HepG2 (cell line): ENCODE data around the gene CD86. TPM values are rescaled to one million over a fixed set of nuclear protein-coding genes. Genes with fewer than 3 reads are reported as not detected.

Experiments
- ATAC-seq: fragments of 200-7000 bp; cut with Tn5 transposase; 3 replicates; pipeline ENCODE4 v1.9.1; 2020; ENCODE audit warnings: mild to moderate bottlenecking, moderate library complexity
- BruUV-seq: library from RNA; stranded (reverse); fragments of 400-500 nt; replicated peaks from 2 replicates; lab custom pipeline; 2021; lab: Mats Ljungman, UMichigan
- CTCF ChIA-PET: fragments of 300-600 bp; formaldehyde crosslinking; extraction: SDS; loops from one replicate; lab custom pipeline; 2021; ENCODE audit warnings: low total read pairs, inconsistent platforms, low intra/inter-chr PET ratio; lab: Yijun Ruan, JAX
- POLR2A ChIA-PET: fragments of 350-600 bp; sonication (Branson Sonifier 250); formaldehyde crosslinking; loops from one replicate; lab custom pipeline; 2020; ENCODE audit warnings: antibody characterized with exemption, inconsistent platforms; lab: Yijun Ruan, JAX
- DNase-seq: peaks from one replicate; pipeline ENCODE4 v3.0.0-alpha.2; 2015; ENCODE audit warnings: low spot score
- FAIRE-seq: peaks from 3 replicates; lab custom pipeline; 2011; peaks lifted over from hg19 to GRCh38; lab: Jason Lieb, UNC
- H2AFZ ChIP-seq: one replicate; pipeline ENCODE4 v1.6.1; 2011; ENCODE audit warnings: low read length, inconsistent platforms
- H3K27ac ChIP-seq: fragments of 300-600 bp; 3 replicates; pipeline ENCODE4 v1.8.0; 2011; ENCODE audit warnings: mixed run types, mild to moderate bottlenecking, mixed read lengths, low read length, inconsistent platforms; ENCODE audit not compliant: insufficient read depth; ENCODE audit errors: extremely low read length
- H3K27me3 ChIP-seq, 2 experiments: fragments of 200-600 bp in 1 of 2; 2 replicates in 1 of 2; 3 replicates in 1 of 2; pipeline versions ENCODE4 v1.6.0 to v1.8.0; 2011; ENCODE audit warnings: low read length in 2 of 2, mild to moderate bottlenecking in 2 of 2, moderate library complexity in 2 of 2, inconsistent platforms in 1 of 2; ENCODE audit not compliant: insufficient read depth in 2 of 2, control insufficient read depth in 1 of 2
- H3K36me3 ChIP-seq, 2 experiments: fragments of 200-600 bp in 1 of 2; replicated peaks in 1 of 2; 2 replicates in 1 of 2; 3 replicates in 1 of 2; pipeline versions ENCODE4 v1.5.1 to v1.8.0; 2011; ENCODE audit warnings: low read length in 2 of 2, inconsistent platforms in 1 of 2; ENCODE audit not compliant: insufficient read depth in 2 of 2, control insufficient read depth in 1 of 2
- H3K4me1 ChIP-seq: 2 replicates; pipeline ENCODE4 v1.5.1; 2012; ENCODE audit warnings: low read length, inconsistent platforms; ENCODE audit not compliant: insufficient read depth
- H3K4me2 ChIP-seq: 2 replicates; pipeline ENCODE4 v1.6.0; 2011; ENCODE audit warnings: low read depth, low read length, inconsistent platforms
- H3K4me3 ChIP-seq, 3 experiments: fragments of 200-600 bp in 1 of 3; sonication (generic), shearing (Covaris generic) in 1 of 3; replicated peaks in 1 of 3; 2 replicates each; pipeline ENCODE4 v1.5.1; 2011 to 2016; ENCODE audit warnings: low read length in 3 of 3, inconsistent platforms in 2 of 3, low read depth in 2 of 3, mild to moderate bottlenecking in 2 of 3, control low read depth in 1 of 3, mixed read lengths in 1 of 3; ENCODE audit not compliant: insufficient read depth in 1 of 3
- H3K79me2 ChIP-seq: one replicate; pipeline ENCODE4 v1.6.1; 2011; ENCODE audit warnings: low read length, inconsistent platforms; ENCODE audit not compliant: insufficient read depth
- H3K9ac ChIP-seq: 2 replicates; pipeline ENCODE4 v1.6.0; 2011; ENCODE audit warnings: mild to moderate bottlenecking, low read depth, low read length, inconsistent platforms; ENCODE audit not compliant: insufficient read depth
- H3K9me3 ChIP-seq: 2 replicates; pipeline ENCODE4 v1.5.1; 2012; ENCODE audit warnings: mild to moderate bottlenecking, low read length
- H4K20me1 ChIP-seq: 2 replicates; pipeline ENCODE4 v1.6.0; 2011; ENCODE audit warnings: inconsistent platforms, mild to moderate bottlenecking, low read length, moderate library complexity; ENCODE audit not compliant: insufficient read depth
- AHR ChIP-seq: IDR thresholded peaks from 2 replicates; pipeline ENCODE4 v1.6.1; 2018; ENCODE audit warnings: missing genetic modification reagents, missing compliant biosample characterization
- EED ChIP-seq: sonication (generic); formaldehyde crosslinking; IDR thresholded peaks from 2 replicates; pipeline ENCODE4 v1.5.0; 2020; ENCODE audit warnings: mild to moderate bottlenecking, missing genetic modification reagents
- FOXJ3 ChIP-seq: sonication (generic); formaldehyde crosslinking; IDR thresholded peaks from 2 replicates; pipeline ENCODE4 v1.4.0; 2020; ENCODE audit warnings: missing genetic modification reagents, mild to moderate bottlenecking, borderline replicate concordance
- IRF2 ChIP-seq: IDR thresholded peaks from 2 replicates; pipeline ENCODE4 v1.6.1; 2018; ENCODE audit warnings: missing genetic modification reagents, missing compliant biosample characterization
- PAX8 ChIP-seq: sonication (generic); formaldehyde crosslinking; IDR thresholded peaks from 2 replicates; pipeline ENCODE4 v1.8.0; 2022; ENCODE audit warnings: mild to moderate bottlenecking, missing genetic modification reagents, borderline replicate concordance
- SMAD9 ChIP-seq: sonication (generic); formaldehyde crosslinking; IDR thresholded peaks from 2 replicates; pipeline ENCODE4 v1.5.1; 2020; ENCODE audit warnings: mild to moderate bottlenecking, missing genetic modification reagents
- SP2 ChIP-seq: sonication (generic); formaldehyde crosslinking; IDR thresholded peaks from 2 replicates; pipeline ENCODE4 v1.5.1; 2020; ENCODE audit warnings: mild to moderate bottlenecking, missing genetic modification reagents
- XBP1 ChIP-seq: sonication (generic); formaldehyde crosslinking; IDR thresholded peaks from 2 replicates; pipeline ENCODE4 v1.5.0; 2020; ENCODE audit warnings: missing genetic modification reagents
- ZNF563 ChIP-seq: sonication (generic); formaldehyde crosslinking; IDR thresholded peaks from 2 replicates; pipeline ENCODE4 v1.8.0; 2022; ENCODE audit warnings: mild to moderate bottlenecking, moderate library complexity, missing genetic modification reagents
- ZNF7 ChIP-seq: IDR thresholded peaks from 2 replicates; pipeline ENCODE4 v1.6.1; 2016; ENCODE audit warnings: missing biosample characterization, missing genetic modification reagents
- WGBS: methylation state at CpG from one replicate; pipeline ENCODE4 v1.1.6; 2017; ENCODE audit warnings: low lambda C conversion rate; 5-methylcytosine and 5-hydroxymethylcytosine counted together
- in situ Hi-C: cut with HindIII; loops from 2 replicates; pipeline ENCODE4 v1.10.0; 2017; ENCODE audit warnings: low pct_unique_long_range_greater_than_20kb; ENCODE audit not compliant: extremely low pct_ligation_motif_present
- intact Hi-C: fragments of 100-400 bp; cut with micrococcal nuclease; formaldehyde crosslinking; loops from one replicate; pipeline ENCODE4 v1.10.0; 2022; ENCODE audit not compliant: unreplicated experiment
- polyA plus RNA-seq, 8 experiments: library from polyadenylated mRNA; depleted of rRNA in 3 of 8; stranded (reverse) in 7 of 8; unstranded in 1 of 8; fragments of >200 nt; fragmentation: Illumina TruSeq in 4 of 8; extraction: Trizol in 4 of 8; gene quantifications; 2 replicates each; pipeline versions ENCODE4 v1.2.1 to v1.2.3, GENCODE V29; 2011 to 2016; ENCODE audit warnings: low read depth in 4 of 8, missing spikeins in 1 of 8, mixed read lengths in 1 of 8; ENCODE audit not compliant: insufficient read depth in 1 of 8
- total RNA-seq, 5 experiments: library from RNA; depleted of rRNA; stranded (reverse); fragments of >200 nt; fragmentation: Illumina TruSeq; extraction: Trizol; gene quantifications; 2 replicates each; pipeline ENCODE4 v1.2.3, GENCODE V29; 2016; ENCODE audit warnings: low read depth in 1 of 5
- TF ChIP-seq, protein P1 (sequence below): IDR thresholded peaks from 2 replicates; pipeline ENCODE4 v1.6.1; 2016; ENCODE audit warnings: control low read depth
- TF ChIP-seq, protein P2 (sequence below), 2 experiments: sonication (generic) in 1 of 2; formaldehyde crosslinking in 1 of 2; IDR thresholded peaks; 2 replicates each; pipeline versions ENCODE4 v1.6.1 to v1.9.0; 2014 to 2022; ENCODE audit warnings: antibody characterized with exemption in 1 of 2, borderline replicate concordance in 1 of 2, inconsistent platforms in 1 of 2, low read depth in 1 of 2, missing genetic modification reagents in 1 of 2

Gene CD86
- total and polyA plus RNA-seq, 2 of the 13 experiments (the other 11 are each of a cell fraction or from before 2014, with no cell fraction given) = not detected

DNA sequence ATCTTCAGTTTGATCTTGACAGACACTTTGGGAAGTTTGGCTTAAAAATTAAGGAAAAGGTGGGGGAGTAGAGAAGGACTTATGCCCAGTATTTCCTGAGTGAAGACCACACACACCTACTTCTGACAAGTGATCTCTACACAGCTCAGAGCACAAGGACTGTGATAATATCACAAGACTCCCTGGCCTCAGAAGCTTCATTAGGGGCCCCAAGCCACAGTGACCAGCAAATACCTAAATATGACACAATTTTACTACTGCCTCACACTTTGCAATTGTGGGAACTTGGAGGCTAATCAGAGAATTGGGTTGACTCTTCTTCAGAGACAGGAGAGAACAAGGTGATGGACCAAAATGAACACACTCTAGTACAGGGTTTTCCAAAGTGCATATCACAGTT lies 35.7 kb upstream of the CD86 start:
- no peak overlapping the region for H3K9ac ChIP-seq
- no peak overlapping the region for H2AFZ ChIP-seq
- H3K4me1 ChIP-seq = no peaks in the 10 kb centered on the region
- no peaks in the 10 kb centered on the region for H3K36me3 ChIP-seq
- no peak for ATAC-seq
- no peaks in the 10 kb centered on the region; a peak in 1 of 5 replicates for H3K27me3 ChIP-seq
- no peaks in the 10 kb centered on the region for H4K20me1 ChIP-seq
- no peak for FAIRE-seq
- no peak for TF ChIP-seq PAX8
- no peak for TF ChIP-seq SP2 (CRISPR knock-in tag)
- ChIA-PET POLR2A (no interaction called here), CTCF (no interaction called here)
- no peak for DNase-seq
- intact Hi-C loops (no loop called here), in situ Hi-C loops (no loop called here)
- no peak overlapping the region for H3K27ac ChIP-seq
- H3K9me3 ChIP-seq = no peaks in the 10 kb centered on the region
- no TSS peak for BruUV-seq
- no peak overlapping the region for H3K4me2 ChIP-seq
- no peak overlapping the region for H3K4me3 ChIP-seq
- H3K79me2 ChIP-seq = no peaks in the 10 kb centered on the region

DNA sequence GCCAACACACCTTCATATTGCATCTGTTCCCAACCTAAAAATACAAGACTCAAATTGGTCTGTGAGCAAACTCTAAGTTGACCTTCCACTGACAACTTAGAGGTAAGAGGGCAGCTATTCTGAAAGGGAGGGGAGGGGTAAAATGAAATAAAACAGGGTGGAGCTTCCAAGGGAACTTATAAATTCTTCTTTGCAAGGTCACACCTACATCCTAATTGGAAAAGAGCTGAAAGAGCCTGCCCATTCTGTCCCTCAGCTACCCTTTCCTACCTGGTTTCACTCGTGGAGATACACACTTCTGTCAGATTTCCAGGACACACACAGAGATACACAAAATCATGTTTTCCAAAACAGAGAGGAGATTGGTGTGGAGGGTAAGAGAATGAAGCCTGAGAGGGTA lies 34.1 kb upstream of the CD86 start:
- Histone ChIP-seq H3K4me2 (no peak overlapping the region), H3K4me3 (no peak overlapping the region), H2AFZ (no peak overlapping the region), H4K20me1 (no peaks in the 10 kb centered on the region), H3K4me1 (no peaks in the 10 kb centered on the region), H3K27me3 (no peaks in the 10 kb centered on the region; a peak in 1 of 5 replicates), H3K9ac (no peak overlapping the region), H3K9me3 (no peaks in the 10 kb centered on the region), H3K27ac (no peak overlapping the region), H3K36me3 (no peaks in the 10 kb centered on the region), H3K79me2 (no peaks in the 10 kb centered on the region)
- ChIA-PET CTCF (no interaction called here), POLR2A (no interaction called here)
- ATAC-seq (no peak), DNase-seq (no peak), FAIRE-seq (no peak)
- WGBS = 0% methylated on average over 1 of the region's 1 CpG
- intact Hi-C loops (no loop called here), in situ Hi-C loops (no loop called here)
- no TSS peak for BruUV-seq
- TF ChIP-seq AHR (CRISPR knock-in tag) = no peak
- TF ChIP-seq SMAD9 = no peak
- no peak for TF ChIP-seq XBP1 (CRISPR knock-in tag)
- TF ChIP-seq EED (CRISPR knock-in tag) = no peak
- no peak for TF ChIP-seq FOXJ3
- TF ChIP-seq, protein P1, sequence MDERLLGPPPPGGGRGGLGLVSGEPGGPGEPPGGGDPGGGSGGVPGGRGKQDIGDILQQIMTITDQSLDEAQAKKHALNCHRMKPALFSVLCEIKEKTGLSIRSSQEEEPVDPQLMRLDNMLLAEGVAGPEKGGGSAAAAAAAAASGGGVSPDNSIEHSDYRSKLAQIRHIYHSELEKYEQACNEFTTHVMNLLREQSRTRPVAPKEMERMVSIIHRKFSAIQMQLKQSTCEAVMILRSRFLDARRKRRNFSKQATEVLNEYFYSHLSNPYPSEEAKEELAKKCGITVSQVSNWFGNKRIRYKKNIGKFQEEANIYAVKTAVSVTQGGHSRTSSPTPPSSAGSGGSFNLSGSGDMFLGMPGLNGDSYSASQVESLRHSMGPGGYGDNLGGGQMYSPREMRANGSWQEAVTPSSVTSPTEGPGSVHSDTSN (CRISPR knock-in tag) = no peak
- no peak for TF ChIP-seq ZNF563 (CRISPR knock-in tag)
- TF ChIP-seq ZNF7 (CRISPR knock-in tag) = no peak
- TF ChIP-seq, protein P2, sequence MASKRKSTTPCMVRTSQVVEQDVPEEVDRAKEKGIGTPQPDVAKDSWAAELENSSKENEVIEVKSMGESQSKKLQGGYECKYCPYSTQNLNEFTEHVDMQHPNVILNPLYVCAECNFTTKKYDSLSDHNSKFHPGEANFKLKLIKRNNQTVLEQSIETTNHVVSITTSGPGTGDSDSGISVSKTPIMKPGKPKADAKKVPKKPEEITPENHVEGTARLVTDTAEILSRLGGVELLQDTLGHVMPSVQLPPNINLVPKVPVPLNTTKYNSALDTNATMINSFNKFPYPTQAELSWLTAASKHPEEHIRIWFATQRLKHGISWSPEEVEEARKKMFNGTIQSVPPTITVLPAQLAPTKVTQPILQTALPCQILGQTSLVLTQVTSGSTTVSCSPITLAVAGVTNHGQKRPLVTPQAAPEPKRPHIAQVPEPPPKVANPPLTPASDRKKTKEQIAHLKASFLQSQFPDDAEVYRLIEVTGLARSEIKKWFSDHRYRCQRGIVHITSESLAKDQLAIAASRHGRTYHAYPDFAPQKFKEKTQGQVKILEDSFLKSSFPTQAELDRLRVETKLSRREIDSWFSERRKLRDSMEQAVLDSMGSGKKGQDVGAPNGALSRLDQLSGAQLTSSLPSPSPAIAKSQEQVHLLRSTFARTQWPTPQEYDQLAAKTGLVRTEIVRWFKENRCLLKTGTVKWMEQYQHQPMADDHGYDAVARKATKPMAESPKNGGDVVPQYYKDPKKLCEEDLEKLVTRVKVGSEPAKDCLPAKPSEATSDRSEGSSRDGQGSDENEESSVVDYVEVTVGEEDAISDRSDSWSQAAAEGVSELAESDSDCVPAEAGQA (IDR thresholded peaks at IDR 0.05; ENCODE audit: low read depth) = no peak
- TF ChIP-seq, protein P2 (CRISPR knock-in tag; IDR thresholded peaks at IDR 0.05; ENCODE audit: borderline replicate concordance) = no peak
- TF ChIP-seq IRF2 (CRISPR knock-in tag) = no peak
